Glutamatergic neuron (in vitro differentiated cells): ENCODE results near the gene ZNF683. TPM values are rescaled to one million over a fixed set of nuclear protein-coding genes. Genes with fewer than 3 reads are reported as not detected.

Source experiments
- DNase-seq: peaks from one replicate; pipeline ENCODE4 v3.0.0; 2022
- H3K27ac Mint-ChIP-seq: one replicate; pipeline ENCODE4 v1.8.0; 2020; ENCODE audit warnings: mild to moderate bottlenecking, mixed read lengths, inconsistent platforms; ENCODE audit not compliant: unreplicated experiment
- H3K27me3 Mint-ChIP-seq: one replicate; pipeline ENCODE4 v1.8.0; 2020; ENCODE audit warnings: mild to moderate bottlenecking, moderate library complexity, mixed read lengths, inconsistent platforms; ENCODE audit not compliant: unreplicated experiment
- H3K36me3 Mint-ChIP-seq: one replicate; pipeline ENCODE4 v1.8.0; 2020; ENCODE audit warnings: mild to moderate bottlenecking, mixed read lengths, inconsistent platforms; ENCODE audit not compliant: unreplicated experiment
- H3K4me1 Mint-ChIP-seq: one replicate; pipeline ENCODE4 v1.8.0; 2020; ENCODE audit warnings: mild to moderate bottlenecking, low read depth, mixed read lengths, inconsistent platforms; ENCODE audit not compliant: unreplicated experiment
- H3K4me3 Mint-ChIP-seq: one replicate; pipeline ENCODE4 v1.8.0; 2020; ENCODE audit warnings: mild to moderate bottlenecking, mixed read lengths, inconsistent platforms; ENCODE audit not compliant: unreplicated experiment
- H3K9me3 Mint-ChIP-seq: one replicate; pipeline ENCODE4 v1.8.0; 2020; ENCODE audit warnings: mild to moderate bottlenecking, moderate library complexity, mixed read lengths, inconsistent platforms; ENCODE audit not compliant: unreplicated experiment
- CTCF ChIP-seq: fragments of 200-600 bp; sonication (generic); IDR thresholded peaks from one replicate; pipeline ENCODE4 v1.5.0; 2021; ENCODE audit not compliant: partially characterized antibody, unreplicated experiment
- total RNA-seq: library from RNA; stranded (reverse); fragmentation: NEBNext Ultra II Directional; extraction: Animal tissue kit (Norgen Biotek cat#: 25700); gene quantifications from one replicate; pipeline ENCODE4 v1.2.1, GENCODE V29; 2021; ENCODE audit not compliant: unreplicated experiment

ZNF683 gene
- total RNA-seq, 1 donor from 2014 or later: not detected

GRCh38 chr1:26399034-26399433 is 26.5 kb upstream of the ZNF683 start:
- no peak for TF ChIP-seq CTCF
- Mint-ChIP-seq H3K4me3 (no peak overlapping the region), H3K27me3 (peaks cover under 1% of the 10 kb centered on the region), H3K36me3 (no peaks in the 10 kb centered on the region), H3K4me1 (no peaks in the 10 kb centered on the region), H3K27ac (no peak overlapping the region), H3K9me3 (peaks cover 1% of the 10 kb centered on the region)
- DNase-seq: no peak

GRCh38 chr1:26395754-26396153 is 23.2 kb upstream of the ZNF683 start:
- TF ChIP-seq CTCF: no peak
- no peak for DNase-seq
- Mint-ChIP-seq H3K4me3 (no peak overlapping the region), H3K36me3 (no peaks in the 10 kb centered on the region), H3K27ac (no peak overlapping the region), H3K9me3 (peaks cover 1% of the 10 kb centered on the region), H3K4me1 (peaks cover 7% of the 10 kb centered on the region), H3K27me3 (no peaks in the 10 kb centered on the region)

GRCh38 chr1:26391450-26391849 is 18.9 kb upstream of the ZNF683 start:
- peaks cover 9% of the 10 kb centered on the region for H3K4me1 Mint-ChIP-seq
- no peaks in the 10 kb centered on the region for H3K27me3 Mint-ChIP-seq
- no peaks in the 10 kb centered on the region for H3K36me3 Mint-ChIP-seq
- peak; percentile 29 for DNase-seq
- no peak overlapping the region for H3K27ac Mint-ChIP-seq
- TF ChIP-seq CTCF: peak; percentile 45
- H3K9me3 Mint-ChIP-seq: peaks cover 3% of the 10 kb centered on the region
- H3K4me3 Mint-ChIP-seq: peak overlapping the region; percentile 21

- peaks cover 9% of the 10 kb centered on the region for H3K4me1 Mint-ChIP-seq
- peaks cover 3% of the 10 kb centered on the region for H3K9me3 Mint-ChIP-seq
- H3K36me3 Mint-ChIP-seq: no peaks in the 10 kb centered on the region
- H3K27ac Mint-ChIP-seq: no peak overlapping the region
- no peak for TF ChIP-seq CTCF
- H3K27me3 Mint-ChIP-seq: no peaks in the 10 kb centered on the region
- DNase-seq: no peak
- H3K4me3 Mint-ChIP-seq: no peak overlapping the region
Measured at GRCh38 chr1:26389604-26390247, 17.2 kb upstream of the ZNF683 start.

GRCh38 chr1:26388791-26389445 is 16.4 kb upstream of the ZNF683 start:
- Mint-ChIP-seq H3K9me3 (peaks cover 1% of the 10 kb centered on the region), H3K4me3 (no peak overlapping the region), H3K27ac (no peak overlapping the region)

More at GRCh38 chr1:26388791-26389445, 16.4 kb upstream of the ZNF683 start:
- TF ChIP-seq CTCF: no peak
- Mint-ChIP-seq H3K27me3 (no peaks in the 10 kb centered on the region), H3K36me3 (no peaks in the 10 kb centered on the region), H3K4me1 (peaks cover 9% of the 10 kb centered on the region)
- DNase-seq: no peak
